Germinal center (tissue), 1 donor: ENCODE results near the gene MAP2K6.

Experiments used
- DNase-seq: peaks from one replicate; pipeline ENCODE4 v3.0.0; 2012; ENCODE audit warnings: mixed read lengths, low spot score

MAP2K6 gene

DNA sequence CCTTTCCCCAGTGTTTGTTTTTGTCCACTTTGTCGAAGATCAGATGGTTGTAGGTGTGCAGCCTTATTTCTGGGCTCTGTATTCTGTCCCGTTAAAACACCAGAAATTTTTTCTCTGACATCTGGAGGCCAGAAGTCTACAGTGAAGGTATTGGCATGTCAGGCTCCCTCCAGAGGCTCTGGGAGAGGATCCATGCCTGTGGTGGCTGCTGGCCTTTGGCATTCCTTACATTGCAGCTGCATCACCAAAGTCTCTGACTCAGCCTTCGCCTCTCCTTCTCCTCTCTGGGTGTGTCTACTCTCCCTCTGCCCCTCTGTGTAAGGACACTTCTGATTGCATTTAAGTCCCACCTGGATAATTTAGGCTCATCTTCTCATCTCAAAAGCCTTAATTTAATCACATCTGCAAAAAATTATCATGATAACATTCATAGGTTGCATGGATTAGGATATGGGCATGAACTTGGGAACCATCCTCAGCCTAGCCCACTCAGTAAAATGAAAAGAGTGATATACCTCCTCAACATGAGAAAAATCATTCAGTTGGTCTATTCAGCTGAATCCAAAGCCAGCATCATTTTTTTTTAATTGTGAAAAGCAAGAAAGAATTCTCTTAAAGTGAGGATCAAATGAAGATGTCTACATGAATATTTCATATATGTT, 78.0 kb downstream of the MAP2K6 start:
- DNase-seq, result no peak

DNA sequence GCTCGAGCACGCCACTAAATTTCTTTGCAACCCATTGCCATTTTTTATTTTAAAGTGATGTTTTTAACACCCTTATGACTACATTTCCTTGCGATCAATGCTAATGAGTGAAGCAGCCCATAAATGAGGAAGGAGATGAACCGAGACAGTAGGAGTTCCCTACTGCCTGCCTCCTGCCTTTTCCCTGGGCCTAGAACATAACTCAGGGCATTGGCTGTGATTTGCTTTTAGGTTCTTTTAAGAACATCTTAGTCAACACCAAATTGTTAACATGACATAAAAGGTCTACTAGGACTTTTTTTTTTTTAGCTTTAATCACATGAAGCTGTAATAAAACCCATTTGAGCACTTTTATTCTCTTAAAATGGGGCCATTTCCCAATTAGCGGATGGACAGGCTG, 81.3 kb downstream of the MAP2K6 start:
- DNase-seq, result no peak

- DNase-seq, result no peak
Observed at GRCh38 chr17:69497161-69497560, 82.7 kb downstream of the MAP2K6 start.

- no peak for DNase-seq
Observed at GRCh38 chr17:69499318-69499717, 84.8 kb downstream of the MAP2K6 start.

GRCh38 chr17:69500911-69501429, 86.5 kb downstream of the MAP2K6 start:
- no peak for DNase-seq

GRCh38 chr17:69501591-69502468, 87.3 kb downstream of the MAP2K6 start:
- DNase-seq, result no peak

- peak; percentile 68 for DNase-seq
Observed at GRCh38 chr17:69503711-69504110, 89.2 kb downstream of the MAP2K6 start.

DNA sequence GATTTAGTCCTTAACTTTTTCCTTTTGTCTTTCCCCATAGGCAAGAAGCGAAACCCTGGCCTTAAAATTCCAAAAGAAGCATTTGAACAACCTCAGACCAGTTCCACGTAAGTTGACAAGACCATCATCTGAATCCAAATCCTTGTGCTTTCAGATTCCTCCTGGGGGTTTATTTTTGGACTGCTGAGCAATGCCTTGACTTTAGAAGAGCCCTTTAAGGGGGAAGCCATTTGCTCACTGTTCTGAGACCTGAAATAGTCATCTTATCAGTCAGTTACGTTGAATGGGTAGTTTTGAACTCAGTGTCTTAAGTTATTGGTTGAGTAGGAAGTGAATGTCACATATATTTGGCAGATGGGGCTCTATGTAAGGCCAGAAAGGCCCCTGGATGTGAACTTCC, 91.2 kb downstream of the MAP2K6 start:
- DNase-seq, result no peak

- DNase-seq, result no peak
Observed at GRCh38 chr17:69506489-69506888, 92.0 kb downstream of the MAP2K6 start.

- no peak for DNase-seq
Observed at GRCh38 chr17:69508814-69509213, 94.3 kb downstream of the MAP2K6 start.

DNA sequence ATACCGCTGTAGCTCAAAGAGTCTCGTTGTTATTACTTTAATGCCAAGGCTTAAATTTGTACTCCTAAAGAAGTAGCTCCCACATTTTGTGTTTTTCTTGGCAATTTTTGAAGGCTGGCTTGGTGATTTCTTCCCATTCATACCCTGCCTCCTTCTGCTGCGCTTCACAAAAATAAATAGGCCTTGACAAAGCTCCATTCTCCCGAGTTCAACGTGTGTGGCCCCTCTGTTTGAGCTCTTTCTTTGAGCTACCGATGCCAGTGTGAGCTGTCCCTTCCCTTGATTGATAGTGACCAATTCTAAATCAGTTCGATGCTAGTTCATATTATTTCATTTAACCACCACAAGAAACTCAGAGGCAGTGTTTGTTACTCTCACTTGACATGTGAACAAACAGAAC, 96.8 kb downstream of the MAP2K6 start:
- DNase-seq, result no peak

DNA sequence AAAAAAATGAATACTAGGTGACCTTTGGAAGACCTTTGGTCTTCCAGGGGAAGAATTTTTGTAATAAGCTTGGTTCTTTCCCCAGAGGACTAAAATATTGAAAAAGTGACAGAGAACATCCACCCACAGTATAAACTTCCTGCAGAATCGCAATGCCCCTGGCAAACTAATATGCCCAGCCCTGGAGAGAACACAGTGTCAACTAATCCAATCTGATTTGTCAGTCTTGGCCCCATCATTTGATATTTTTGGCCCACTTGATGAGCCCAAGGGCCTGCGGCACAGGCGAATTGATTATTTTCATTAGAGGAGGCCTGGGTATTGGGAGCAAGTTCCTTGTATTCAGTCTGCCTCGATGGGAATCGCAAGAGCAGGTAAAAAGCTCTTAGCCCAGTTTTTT, 98.4 kb downstream of the MAP2K6 start:
- DNase-seq, result no peak

DNA sequence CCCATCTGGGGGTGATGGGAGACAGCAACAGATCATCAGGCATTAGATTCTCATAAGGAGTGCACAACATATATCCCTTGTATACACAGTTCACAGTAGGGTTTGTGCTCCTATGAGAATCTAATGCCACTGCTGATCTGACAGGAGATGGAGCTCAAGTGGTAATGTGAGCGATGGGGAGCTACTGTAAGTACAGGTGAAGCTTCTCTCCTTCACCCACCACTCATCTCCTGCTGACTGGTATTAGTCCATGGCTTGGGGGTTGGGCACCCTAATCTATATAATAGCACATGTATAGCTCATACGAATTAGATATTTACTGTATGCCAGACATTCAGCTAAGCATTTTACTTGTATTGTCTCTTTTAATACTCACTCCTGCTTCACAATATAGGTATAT, 101.7 kb downstream of the MAP2K6 start:
- no peak for DNase-seq

DNA sequence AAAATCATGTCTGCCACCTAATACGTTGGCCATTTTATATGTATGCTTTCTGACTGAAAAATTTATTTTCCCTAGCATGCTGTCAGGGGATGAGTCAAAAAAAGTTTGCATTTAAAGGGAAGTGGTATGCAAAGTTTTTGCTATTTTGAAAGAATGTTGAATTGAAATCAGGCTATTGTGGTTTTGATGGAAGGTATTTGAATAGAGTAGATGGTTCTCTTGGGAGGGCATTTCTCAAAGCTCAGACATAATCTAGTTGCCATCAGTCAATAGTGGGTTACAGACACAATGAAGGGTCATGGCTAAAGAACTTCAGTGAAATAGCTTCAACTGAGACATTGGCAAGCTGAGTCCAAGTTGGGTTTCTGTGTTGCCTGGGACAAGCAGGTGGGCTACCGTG, 102.4 kb downstream of the MAP2K6 start:
- peak; percentile 22 for DNase-seq

- DNase-seq, result no peak
Observed at GRCh38 chr17:69518951-69519350, 104.5 kb downstream of the MAP2K6 start.

GRCh38 chr17:69523244-69523861, 108.9 kb downstream of the MAP2K6 start:
- DNase-seq, result peak; percentile 27

DNA sequence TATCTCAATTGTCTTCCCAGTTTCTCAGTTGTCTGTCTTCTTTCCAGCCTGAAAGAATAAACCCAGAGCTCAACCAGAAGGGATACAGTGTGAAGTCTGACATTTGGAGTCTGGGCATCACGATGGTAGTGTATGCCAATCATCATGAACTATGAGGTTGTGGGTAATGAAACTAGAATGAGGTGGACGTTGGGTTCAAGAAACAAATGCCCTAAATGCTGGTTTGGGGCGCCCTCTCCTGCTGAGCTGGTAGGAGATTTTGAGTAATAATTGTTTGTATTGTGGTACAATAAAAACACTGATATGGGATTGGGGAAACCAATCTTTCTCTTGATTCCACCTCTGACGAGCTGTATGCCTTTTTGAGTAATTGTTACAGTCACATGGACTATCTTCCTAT, 110.4 kb downstream of the MAP2K6 start:
- DNase-seq, result no peak

DNA sequence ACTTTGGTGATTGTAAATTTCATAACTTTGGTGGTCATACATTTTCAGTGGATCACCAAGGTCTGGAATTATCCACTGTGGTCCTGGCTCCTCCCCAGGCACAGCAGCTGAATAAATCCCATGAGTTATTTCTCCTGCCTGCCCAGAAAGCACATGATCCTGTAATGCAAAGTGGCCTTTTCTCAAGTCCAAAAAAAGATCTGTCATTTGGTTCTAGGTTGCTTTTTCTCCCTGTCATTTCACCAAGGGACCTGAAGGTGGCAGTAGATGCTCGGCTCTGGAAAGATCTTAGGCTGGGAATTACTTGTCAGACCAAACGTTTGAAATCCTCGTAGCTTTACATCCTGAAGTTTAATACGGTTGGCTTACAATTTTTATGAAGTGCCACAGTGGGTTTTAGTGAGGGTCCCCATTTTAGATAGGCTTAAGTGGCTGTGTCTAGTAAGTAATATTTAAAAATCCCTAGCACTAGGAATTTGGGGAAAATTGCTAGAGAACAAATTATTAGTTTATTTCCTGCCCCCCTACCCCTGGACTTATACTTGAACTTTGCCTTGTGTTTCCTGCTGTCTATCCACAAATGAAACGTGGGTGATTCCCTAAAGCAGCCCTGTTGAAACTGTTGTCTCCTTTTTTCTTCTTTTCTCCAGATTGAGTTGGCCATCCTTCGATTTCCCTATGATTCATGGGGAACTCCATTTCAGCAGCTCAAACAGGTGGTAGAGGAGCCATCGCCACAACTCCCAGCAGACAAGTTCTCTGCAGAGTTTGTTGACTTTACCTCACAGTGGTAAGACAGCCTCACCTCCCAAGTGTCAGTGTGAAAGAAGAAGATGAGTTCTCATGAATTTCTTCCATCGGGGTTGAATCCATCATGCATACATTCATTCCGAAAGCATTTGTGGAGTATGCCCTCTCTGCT, 111.7 kb downstream of the MAP2K6 start:
- DNase-seq, result peak; percentile 36

GRCh38 chr17:69528035-69528434, 113.5 kb downstream of the MAP2K6 start:
- no peak for DNase-seq

- no peak for DNase-seq
Observed at GRCh38 chr17:69533481-69534234, 119.2 kb downstream of the MAP2K6 start.

GRCh38 chr17:69534235-69534621, 119.7 kb downstream of the MAP2K6 start:
- DNase-seq, result no peak
